Stimulated activated CD8-positive, alpha-beta memory T cell treated with anti-CD3 and anti-CD28 coated beads, Interleukin-7, amount 100 ng/mL, for 4 hours (primary cell): ENCODE data around the gene ZCCHC7.

Experiments used
- DNase-seq, 2 donors: peaks; one replicate each; pipeline ENCODE4 v3.0.0-alpha.2; 2020; ENCODE audit warnings: low read depth in 2 of 2

Gene ZCCHC7

GRCh38 chr9:37405350-37405749 is 285.0 kb downstream of the ZCCHC7 start:
- no peak for DNase-seq

DNA sequence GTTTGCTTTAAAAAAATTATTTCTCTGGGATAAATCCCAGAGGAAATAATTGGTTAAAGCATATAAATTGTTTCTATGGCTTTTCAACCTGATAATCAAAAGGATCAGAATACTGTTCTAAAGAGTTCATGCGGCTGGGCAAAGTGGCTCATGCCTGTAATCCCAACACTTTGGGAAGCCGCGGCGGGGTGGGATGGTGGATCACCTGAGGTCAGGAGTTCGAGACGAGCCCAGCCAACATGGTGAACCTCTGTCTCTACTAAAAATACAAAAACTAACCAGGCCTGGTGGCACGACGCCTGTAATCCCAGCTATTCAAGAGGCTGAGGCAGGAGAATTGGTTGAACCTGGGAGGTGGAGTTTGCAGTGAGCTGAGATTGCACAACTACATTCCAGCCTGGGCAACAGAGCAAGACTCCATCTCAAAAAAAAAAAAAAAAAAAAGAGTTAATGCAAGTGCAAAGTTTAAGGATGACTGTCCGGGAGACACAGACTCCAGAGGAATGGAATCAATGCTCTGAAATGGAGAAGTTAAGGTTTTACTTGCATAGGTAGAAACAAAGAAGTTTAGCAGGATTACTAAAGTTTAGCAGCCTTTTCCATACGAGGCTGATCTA is 285.5 kb downstream of the ZCCHC7 start:
- DNase-seq = no peak

DNA sequence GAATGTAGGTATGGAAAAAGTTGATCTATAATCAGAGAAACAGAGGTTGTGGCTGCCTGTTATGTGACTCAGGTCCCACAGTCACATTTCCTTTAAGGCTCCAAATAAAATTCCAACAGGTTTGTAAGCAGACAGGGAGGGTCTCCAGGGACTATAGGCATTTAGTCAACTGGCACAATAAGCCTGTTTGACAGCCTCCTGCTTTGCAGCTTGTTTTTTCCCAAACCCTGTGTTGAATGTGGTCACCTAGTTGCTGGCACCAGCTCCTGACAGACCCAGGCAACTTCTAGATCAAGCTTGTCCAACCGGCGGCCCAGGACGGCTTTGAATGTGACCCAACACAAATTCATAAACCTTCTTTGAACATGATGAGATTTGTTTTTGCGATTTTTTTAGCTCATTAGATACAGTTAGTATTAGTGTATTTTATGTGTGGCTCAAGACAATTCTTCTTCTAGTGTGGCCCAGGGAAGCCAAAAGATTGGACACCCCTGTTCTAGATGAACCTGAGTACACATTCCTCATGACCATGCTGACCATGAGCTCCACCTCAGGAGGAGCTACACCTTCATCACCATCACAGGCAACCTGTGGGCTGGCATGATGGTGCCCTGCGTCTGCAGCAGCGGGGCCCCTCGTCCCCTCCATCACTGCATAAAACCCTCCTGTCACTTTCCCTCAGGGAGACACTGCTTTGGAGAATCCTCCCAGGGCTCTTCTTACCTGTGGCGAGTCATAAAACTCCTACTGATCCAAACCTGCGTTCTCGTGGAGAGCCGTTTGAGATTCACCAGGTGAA is 286.4 kb downstream of the ZCCHC7 start:
- no peak for DNase-seq

- DNase-seq = no peak
Observed at GRCh38 chr9:37407468-37407867, 287.1 kb downstream of the ZCCHC7 start.
